Caco-2 (cell line): ENCODE results near the gene ASB9. TPM values are rescaled to one million over a fixed set of nuclear protein-coding genes. Genes with fewer than 3 reads are reported as not detected.
"Not testable (repeated sequence)": the region's sequence is repeated elsewhere in the genome, so short reads cannot be mapped to it uniquely, and the experiment has no call there.

Source experiments
- BruUV-seq: library from RNA; stranded (reverse); fragments of 400-500 nt; replicated peaks from 2 replicates; lab custom pipeline; 2021; lab: Mats Ljungman, UMichigan
- CTCF ChIA-PET: fragments of 300-600 bp; sonication (Branson Sonifier 250); formaldehyde crosslinking; loops from one replicate; lab custom pipeline; 2022; ENCODE audit warnings: antibody characterized with exemption; lab: Charles Lee
- POLR2A ChIA-PET: fragments of 300-600 bp; sonication (Branson Sonifier 250); formaldehyde crosslinking; loops from one replicate; lab custom pipeline; 2022; ENCODE audit warnings: antibody characterized with exemption; lab: Charles Lee
- DNase-seq, 2 experiments: peaks; one replicate each; pipeline versions ENCODE4 v3.0.0 to v3.0.0-alpha.2; 2020 to 2022
- H3K27me3 ChIP-seq: replicated peaks from 2 replicates; pipeline ENCODE4 v1.6.0; 2011; ENCODE audit warnings: low read length; ENCODE audit not compliant: control insufficient read depth, insufficient read depth
- H3K36me3 ChIP-seq: 2 replicates; pipeline ENCODE4 v1.5.1; 2011; ENCODE audit warnings: low read length; ENCODE audit not compliant: control insufficient read depth, insufficient read depth
- H3K4me1 ChIP-seq: fragments of 250-450 bp; sonication (Bioruptor Pico); 2 replicates; pipeline ENCODE4 v1.5.1; 2020; ENCODE audit warnings: mild to moderate bottlenecking
- H3K4me3 ChIP-seq: 2 replicates; pipeline ENCODE4 v1.5.1; 2011; ENCODE audit warnings: low read depth, mild to moderate bottlenecking, control low read depth, low read length
- H3K9me3 ChIP-seq: fragments of 250-450 bp; sonication (Bioruptor Pico); 2 replicates; pipeline ENCODE4 v1.5.1; 2020; ENCODE audit warnings: mild to moderate bottlenecking, moderate library complexity
- H3K27ac Mint-ChIP-seq: one replicate; pipeline ENCODE4 v1.8.0; 2022; ENCODE audit warnings: mixed read lengths; ENCODE audit not compliant: unreplicated experiment
- H3K27me3 Mint-ChIP-seq: one replicate; pipeline ENCODE4 v1.8.0; 2022; ENCODE audit warnings: mixed read lengths; ENCODE audit not compliant: insufficient read depth, unreplicated experiment
- H3K36me3 Mint-ChIP-seq: one replicate; pipeline ENCODE4 v1.8.0; 2022; ENCODE audit warnings: mild to moderate bottlenecking, mixed read lengths; ENCODE audit not compliant: insufficient read depth, unreplicated experiment
- H3K4me1 Mint-ChIP-seq: one replicate; pipeline ENCODE4 v1.8.0; 2022; ENCODE audit warnings: low read depth, mixed read lengths; ENCODE audit not compliant: unreplicated experiment
- H3K4me3 Mint-ChIP-seq: one replicate; pipeline ENCODE4 v1.8.0; 2022; ENCODE audit warnings: mild to moderate bottlenecking, moderate library complexity, mixed read lengths; ENCODE audit not compliant: unreplicated experiment
- H3K9me3 Mint-ChIP-seq: one replicate; pipeline ENCODE4 v1.8.0; 2022; ENCODE audit warnings: mixed read lengths; ENCODE audit not compliant: unreplicated experiment
- intact Hi-C: fragments of 100-400 bp; cut with micrococcal nuclease; formaldehyde crosslinking; loops from one replicate; pipeline ENCODE4 v1.10.0; 2022; ENCODE audit not compliant: unreplicated experiment
- total RNA-seq: library from RNA; stranded (reverse); gene quantifications from 2 replicates; pipeline ENCODE4 v1.2.3, GENCODE V29; 2022
- TF ChIP-seq, protein P1 (sequence below), 2 experiments: fragments of 200-600 bp in 1 of 2; IDR thresholded peaks; 1 replicate in 1 of 2; 2 replicates in 1 of 2; pipeline versions ENCODE4 v1.5.1 to v1.8.0; 2011 to 2022; ENCODE audit warnings: antibody characterized with exemption in 1 of 2, control low read depth in 1 of 2, inconsistent platforms in 1 of 2, low read depth in 1 of 2, low read length in 1 of 2, mild to moderate bottlenecking in 1 of 2, moderate library complexity in 1 of 2; ENCODE audit not compliant: insufficient read depth in 1 of 2, severe bottlenecking in 1 of 2, unreplicated experiment in 1 of 2

ASB9 gene
- total RNA-seq, 1 experiment from 2014 or later = 4.6 TPM

DNA sequence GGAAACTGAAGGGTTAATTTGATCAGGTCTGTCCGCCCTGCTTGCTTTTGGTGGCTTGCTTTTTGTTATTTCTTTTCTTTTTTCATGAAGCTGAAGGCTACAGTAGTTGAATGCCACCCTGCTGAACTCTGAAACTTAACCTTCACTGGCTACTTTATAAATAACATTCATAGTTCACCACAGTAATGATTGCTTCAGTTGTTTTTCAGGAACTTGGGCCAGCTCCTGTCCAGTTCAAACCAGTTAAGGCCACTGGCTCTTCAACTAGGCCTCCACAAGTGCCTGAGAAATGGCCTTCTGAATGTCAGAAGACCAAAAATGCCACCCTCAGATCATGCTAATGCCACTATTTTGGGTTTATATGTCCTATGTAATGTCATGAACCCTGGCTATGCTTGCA, 7.7 kb upstream of the ASB9 start:
- no peak overlapping the region for H3K27ac Mint-ChIP-seq
- CTCF ChIA-PET = no interaction called here
- POLR2A ChIA-PET = no interaction called here
- no peak for DNase-seq
- no peak overlapping the region for H3K4me3 Mint-ChIP-seq
- Histone ChIP-seq H3K4me3 (no peak overlapping the region), H3K36me3 (no peaks in the 10 kb centered on the region), H3K4me1 (no peaks in the 10 kb centered on the region), H3K9me3 (no peaks in the 10 kb centered on the region), H3K27me3 (no peaks in the 10 kb centered on the region)
- H3K4me1 Mint-ChIP-seq = no peaks in the 10 kb centered on the region
- H3K27me3 Mint-ChIP-seq = no peaks in the 10 kb centered on the region
- H3K9me3 Mint-ChIP-seq = no peaks in the 10 kb centered on the region
- H3K36me3 Mint-ChIP-seq = no peaks in the 10 kb centered on the region
- intact Hi-C loops = no loop called here
- BruUV-seq = no TSS peak
- TF ChIP-seq, protein P1, sequence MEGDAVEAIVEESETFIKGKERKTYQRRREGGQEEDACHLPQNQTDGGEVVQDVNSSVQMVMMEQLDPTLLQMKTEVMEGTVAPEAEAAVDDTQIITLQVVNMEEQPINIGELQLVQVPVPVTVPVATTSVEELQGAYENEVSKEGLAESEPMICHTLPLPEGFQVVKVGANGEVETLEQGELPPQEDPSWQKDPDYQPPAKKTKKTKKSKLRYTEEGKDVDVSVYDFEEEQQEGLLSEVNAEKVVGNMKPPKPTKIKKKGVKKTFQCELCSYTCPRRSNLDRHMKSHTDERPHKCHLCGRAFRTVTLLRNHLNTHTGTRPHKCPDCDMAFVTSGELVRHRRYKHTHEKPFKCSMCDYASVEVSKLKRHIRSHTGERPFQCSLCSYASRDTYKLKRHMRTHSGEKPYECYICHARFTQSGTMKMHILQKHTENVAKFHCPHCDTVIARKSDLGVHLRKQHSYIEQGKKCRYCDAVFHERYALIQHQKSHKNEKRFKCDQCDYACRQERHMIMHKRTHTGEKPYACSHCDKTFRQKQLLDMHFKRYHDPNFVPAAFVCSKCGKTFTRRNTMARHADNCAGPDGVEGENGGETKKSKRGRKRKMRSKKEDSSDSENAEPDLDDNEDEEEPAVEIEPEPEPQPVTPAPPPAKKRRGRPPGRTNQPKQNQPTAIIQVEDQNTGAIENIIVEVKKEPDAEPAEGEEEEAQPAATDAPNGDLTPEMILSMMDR (IDR thresholded peaks at IDR 0.05; ENCODE audit: insufficient read depth in 1 of 2, low read depth in 1 of 2, low read length in 1 of 2, severe bottlenecking in 1 of 2, unreplicated experiment in 1 of 2) = no peak

DNA sequence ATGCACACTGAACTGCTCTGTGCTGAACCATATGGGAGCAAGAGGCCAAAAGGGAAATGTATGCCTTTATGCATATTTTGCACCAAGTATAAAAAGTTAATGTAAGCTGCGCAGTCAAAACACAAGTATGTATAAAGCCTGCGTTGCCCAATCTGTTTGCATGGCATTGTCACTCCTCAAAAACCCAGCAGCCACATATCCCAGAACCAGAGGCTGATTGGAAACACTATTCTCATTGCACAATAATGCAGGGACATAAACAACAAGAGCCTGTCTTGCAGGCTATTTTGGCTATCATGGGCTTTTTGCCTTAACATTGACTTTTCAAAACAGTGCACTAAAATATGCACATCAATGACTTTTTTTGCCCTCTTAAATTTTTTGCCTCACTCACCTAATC, 5.1 kb upstream of the ASB9 start:
- H3K36me3 ChIP-seq = no peaks in the 10 kb centered on the region
- TF ChIP-seq, protein P1 (IDR thresholded peaks at IDR 0.05; ENCODE audit: insufficient read depth in 1 of 2, low read depth in 1 of 2, low read length in 1 of 2, severe bottlenecking in 1 of 2, unreplicated experiment in 1 of 2) = no peak
- Mint-ChIP-seq H3K27ac (no peak overlapping the region), H3K27me3 (no peaks in the 10 kb centered on the region), H3K36me3 (peaks cover under 1% of the 10 kb centered on the region), H3K9me3 (no peaks in the 10 kb centered on the region), H3K4me3 (no peak overlapping the region), H3K4me1 (peaks cover 5% of the 10 kb centered on the region)
- H3K4me3 ChIP-seq = no peak overlapping the region
- H3K27me3 ChIP-seq = no peaks in the 10 kb centered on the region
- H3K4me1 ChIP-seq = no peaks in the 10 kb centered on the region
- intact Hi-C loops = no loop called here
- no peak for DNase-seq
- ChIA-PET CTCF (no interaction called here), POLR2A (no interaction called here)
- BruUV-seq = no TSS peak
- no peaks in the 10 kb centered on the region for H3K9me3 ChIP-seq

DNA sequence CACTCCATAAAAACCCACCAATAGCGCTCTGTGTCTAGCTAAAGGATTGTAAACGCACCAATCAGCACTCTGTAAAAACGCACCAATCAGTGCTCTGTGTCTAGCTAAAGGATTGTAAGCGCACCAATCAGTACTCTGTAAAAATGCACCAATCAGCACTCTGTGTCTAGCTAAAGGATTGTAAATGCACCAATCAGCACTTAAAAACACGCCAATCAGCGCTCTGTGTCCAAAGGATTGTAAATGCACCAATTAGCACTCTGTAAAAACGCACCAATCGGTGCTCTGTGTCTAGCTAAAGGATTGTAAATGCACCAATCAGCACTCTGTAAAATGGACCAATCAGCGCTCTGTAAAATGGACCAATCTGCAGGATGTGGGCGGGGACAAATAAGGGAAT, 3.4 kb upstream of the ASB9 start:
- H3K4me3 Mint-ChIP-seq, CTCF ChIA-PET: not testable (repeated sequence)

DNA sequence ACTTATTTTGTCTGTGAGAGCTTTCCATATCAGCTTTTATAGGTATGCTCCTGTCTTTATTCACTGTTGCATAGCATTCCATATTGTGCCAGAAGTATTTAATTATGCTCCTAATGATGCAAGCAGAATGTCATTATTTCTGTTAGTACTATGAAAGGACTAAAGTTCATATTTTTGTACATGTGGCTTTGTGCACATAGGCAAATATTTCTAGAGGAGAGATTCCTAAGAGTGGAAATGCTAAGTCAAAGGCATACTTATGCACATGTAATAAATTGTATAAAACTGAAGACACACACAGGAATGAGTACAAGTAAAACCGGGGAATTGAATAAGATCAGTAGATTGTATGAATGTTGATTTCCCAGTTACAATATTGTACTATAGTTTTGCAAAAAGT, 1.9 kb upstream of the ASB9 start:
- CTCF ChIA-PET = no interaction called here
- Mint-ChIP-seq H3K4me1 (peaks cover 10% of the 10 kb centered on the region), H3K4me3 (no peak overlapping the region), H3K27me3 (no peaks in the 10 kb centered on the region), H3K36me3 (peaks cover 6% of the 10 kb centered on the region), H3K27ac (no peak overlapping the region), H3K9me3 (no peaks in the 10 kb centered on the region)
- POLR2A ChIA-PET = no interaction called here
- TF ChIP-seq, protein P1 (IDR thresholded peaks at IDR 0.05; ENCODE audit: insufficient read depth in 1 of 2, low read depth in 1 of 2, low read length in 1 of 2, severe bottlenecking in 1 of 2, unreplicated experiment in 1 of 2) = no peak
- no peak overlapping the region for H3K4me3 ChIP-seq
- intact Hi-C loops = no loop called here
- BruUV-seq = no TSS peak
- DNase-seq = no peak
- H3K4me1 ChIP-seq = no peaks in the 10 kb centered on the region
- H3K36me3 ChIP-seq = no peaks in the 10 kb centered on the region
- H3K9me3 ChIP-seq = no peaks in the 10 kb centered on the region
- no peaks in the 10 kb centered on the region for H3K27me3 ChIP-seq

More for the DNA sequence above, 3.4 kb upstream of the ASB9 start:
- H3K9me3 ChIP-seq, H3K27me3 Mint-ChIP-seq, H3K27me3 ChIP-seq, POLR2A ChIA-PET, H3K27ac Mint-ChIP-seq, H3K4me3 ChIP-seq, H3K36me3 Mint-ChIP-seq, BruUV-seq, H3K9me3 Mint-ChIP-seq, intact Hi-C loops, DNase-seq, H3K4me1 ChIP-seq, H3K36me3 ChIP-seq: not testable (repeated sequence)
- H3K4me1 Mint-ChIP-seq = peaks cover 10% of the 10 kb centered on the region
